SU-DHL-6 (cell line): ENCODE measurements around the gene ANK3.

Experiments
- EZH2phosphoT487 ChIP-seq: fragments of 200-600 bp; sonication (generic), shearing (Covaris generic); conservative IDR thresholded peaks from 2 replicates; pipeline ENCODE4 v1.6.1; 2018; ENCODE audit warnings: mild to moderate bottlenecking, antibody characterized with exemption, low read length, moderate library complexity, mixed read lengths
- TF ChIP-seq, protein P1 (sequence below): fragments of 200-600 bp; sonication (generic); IDR thresholded peaks from one replicate; pipeline ENCODE4 v1.5.1; 2017; ENCODE audit warnings: antibody characterized with exemption, mild to moderate bottlenecking, low read length, moderate library complexity; ENCODE audit not compliant: insufficient read depth, poor library complexity, severe bottlenecking

GRCh38 chr10:60147025-60147424 is 242.7 kb downstream of the ANK3 start:
- TF ChIP-seq, protein P1, sequence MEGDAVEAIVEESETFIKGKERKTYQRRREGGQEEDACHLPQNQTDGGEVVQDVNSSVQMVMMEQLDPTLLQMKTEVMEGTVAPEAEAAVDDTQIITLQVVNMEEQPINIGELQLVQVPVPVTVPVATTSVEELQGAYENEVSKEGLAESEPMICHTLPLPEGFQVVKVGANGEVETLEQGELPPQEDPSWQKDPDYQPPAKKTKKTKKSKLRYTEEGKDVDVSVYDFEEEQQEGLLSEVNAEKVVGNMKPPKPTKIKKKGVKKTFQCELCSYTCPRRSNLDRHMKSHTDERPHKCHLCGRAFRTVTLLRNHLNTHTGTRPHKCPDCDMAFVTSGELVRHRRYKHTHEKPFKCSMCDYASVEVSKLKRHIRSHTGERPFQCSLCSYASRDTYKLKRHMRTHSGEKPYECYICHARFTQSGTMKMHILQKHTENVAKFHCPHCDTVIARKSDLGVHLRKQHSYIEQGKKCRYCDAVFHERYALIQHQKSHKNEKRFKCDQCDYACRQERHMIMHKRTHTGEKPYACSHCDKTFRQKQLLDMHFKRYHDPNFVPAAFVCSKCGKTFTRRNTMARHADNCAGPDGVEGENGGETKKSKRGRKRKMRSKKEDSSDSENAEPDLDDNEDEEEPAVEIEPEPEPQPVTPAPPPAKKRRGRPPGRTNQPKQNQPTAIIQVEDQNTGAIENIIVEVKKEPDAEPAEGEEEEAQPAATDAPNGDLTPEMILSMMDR: no peak
- no peak for TF ChIP-seq EZH2phosphoT487
